ENCODE results near the gene PIK3R1. TPM values are rescaled to one million over a fixed set of nuclear protein-coding genes. Genes with fewer than 3 reads are reported as not detected.
A peak's percentile ranks its signal among the peaks of the same experiment; 100 is the strongest.

Gene PIK3R1
- total RNA-seq, 1 donor from 2014 or later: 80.4 TPM

- Mint-ChIP-seq H3K4me3 (no peak overlapping the region), H3K27me3 (ENCODE audit: low read depth) (no peaks in the 10 kb centered on the region), H3K4me1 (peaks cover 58% of the 10 kb centered on the region), H3K9me3 (no peaks in the 10 kb centered on the region), H3K27ac (peak overlapping the region; percentile 17), H3K36me3 (peaks cover under 1% of the 10 kb centered on the region)
- no peak for TF ChIP-seq CTCF (IDR thresholded peaks at IDR 0.05; ENCODE audit: unreplicated experiment)
- no peak for DNase-seq (ENCODE audit: low spot score in 2 of 2, unreplicated experiment in 2 of 2)
These were observed 36.4 kb downstream of the PIK3R1 start for GRCh38 chr5:68251804-68252522.

GRCh38 chr5:68252673-68253623 is 37.4 kb downstream of the PIK3R1 start:
- H3K27me3 Mint-ChIP-seq (ENCODE audit: low read depth): no peaks in the 10 kb centered on the region
- peak; percentile 54 for TF ChIP-seq CTCF (IDR thresholded peaks at IDR 0.05; ENCODE audit: unreplicated experiment)
- no peak for DNase-seq (ENCODE audit: low spot score in 2 of 2, unreplicated experiment in 2 of 2)
- no peak overlapping the region for H3K4me3 Mint-ChIP-seq
- no peak overlapping the region for H3K27ac Mint-ChIP-seq
- no peaks in the 10 kb centered on the region for H3K9me3 Mint-ChIP-seq
- H3K4me1 Mint-ChIP-seq: peaks cover 67% of the 10 kb centered on the region
- no peaks in the 10 kb centered on the region for H3K36me3 Mint-ChIP-seq

- H3K4me1 Mint-ChIP-seq: peaks cover 72% of the 10 kb centered on the region
- H3K27ac Mint-ChIP-seq: no peak overlapping the region
- H3K27me3 Mint-ChIP-seq (ENCODE audit: low read depth): no peaks in the 10 kb centered on the region
- no peaks in the 10 kb centered on the region for H3K9me3 Mint-ChIP-seq
- DNase-seq (ENCODE audit: low spot score in 2 of 2, unreplicated experiment in 2 of 2): no peak
- TF ChIP-seq CTCF (IDR thresholded peaks at IDR 0.05; ENCODE audit: unreplicated experiment): no peak
- no peak overlapping the region for H3K4me3 Mint-ChIP-seq
- no peaks in the 10 kb centered on the region for H3K36me3 Mint-ChIP-seq
These were observed 38.3 kb downstream of the PIK3R1 start for GRCh38 chr5:68253624-68254585.

- H3K4me1 Mint-ChIP-seq: peaks cover 71% of the 10 kb centered on the region
- no peak for TF ChIP-seq CTCF (IDR thresholded peaks at IDR 0.05; ENCODE audit: unreplicated experiment)
- no peak for DNase-seq (ENCODE audit: low spot score in 2 of 2, unreplicated experiment in 2 of 2)
- H3K27me3 Mint-ChIP-seq (ENCODE audit: low read depth): no peaks in the 10 kb centered on the region
- H3K4me3 Mint-ChIP-seq: no peak overlapping the region
- no peaks in the 10 kb centered on the region for H3K9me3 Mint-ChIP-seq
- H3K27ac Mint-ChIP-seq: no peak overlapping the region
- H3K36me3 Mint-ChIP-seq: no peaks in the 10 kb centered on the region
These were observed 39.3 kb downstream of the PIK3R1 start for GRCh38 chr5:68254810-68255209.

All from mesothelial cell of epicardium (in vitro differentiated cells).